Stimulated activated naive CD8-positive, alpha-beta T cell treated with anti-CD3 and anti-CD28 coated beads, Interleukin-15, amount 100 ng/mL, for 72 hours (primary cell): ENCODE measurements around the gene PROC.

Experiments used
- ATAC-seq: fragments of 150-1000 bp; cut with Tn5 transposase; 2 replicates; pipeline ENCODE4 v1.10.0; 2021; ENCODE audit warnings: mild to moderate bottlenecking, moderate library complexity
- DNase-seq, 2 donors: peaks; one replicate each; pipeline ENCODE4 v3.0.0; 2021 to 2022
- H3K27ac Mint-ChIP-seq, 2 donors: one replicate each; pipeline ENCODE4 v1.8.0; 2022; ENCODE audit warnings: mild to moderate bottlenecking in 2 of 2, mixed read lengths in 2 of 2, moderate library complexity in 2 of 2
- H3K27me3 Mint-ChIP-seq: one replicate; pipeline ENCODE4 v1.8.0; 2022; ENCODE audit warnings: mixed read lengths
- H3K4me1 Mint-ChIP-seq: one replicate; pipeline ENCODE4 v1.8.0; 2022; ENCODE audit warnings: mild to moderate bottlenecking, mixed read lengths
- H3K4me3 Mint-ChIP-seq, 2 donors: one replicate each; pipeline ENCODE4 v1.8.0; 2022; ENCODE audit warnings: mild to moderate bottlenecking in 2 of 2, mixed read lengths in 2 of 2, moderate library complexity in 1 of 2
- H3K9me3 Mint-ChIP-seq, 2 donors: one replicate each; pipeline ENCODE4 v1.8.0; 2022; ENCODE audit warnings: mixed read lengths in 2 of 2

The PROC gene

GRCh38 chr2:127417406-127417805, 821 bp upstream of the PROC start:
- no peak for DNase-seq
- Mint-ChIP-seq H3K4me1 (peaks cover 26% of the 10 kb centered on the region), H3K27me3 (peaks cover 41% of the 10 kb centered on the region), H3K27ac (no peak overlapping the region), H3K9me3 (peaks cover 0 to 10% of the 10 kb centered on the region in 2 donors), H3K4me3 (peak overlapping the region in 1 of 2 donors; percentile 47)
- no peak for ATAC-seq

GRCh38 chr2:127419112-127419430, 844 bp downstream of the PROC start:
- ATAC-seq (no peak), DNase-seq (no peak)
- H3K27ac Mint-ChIP-seq, result no peak overlapping the region
- H3K4me3 Mint-ChIP-seq, result no peak overlapping the region
- H3K9me3 Mint-ChIP-seq, result no peaks in the 10 kb centered on the region
- H3K27me3 Mint-ChIP-seq, result peaks cover 43% of the 10 kb centered on the region
- peaks cover 43% of the 10 kb centered on the region for H3K4me1 Mint-ChIP-seq

- Mint-ChIP-seq H3K4me1 (peaks cover 45% of the 10 kb centered on the region), H3K9me3 (no peaks in the 10 kb centered on the region), H3K27me3 (peaks cover 43% of the 10 kb centered on the region), H3K27ac (no peak overlapping the region), H3K4me3 (no peak overlapping the region)
- ATAC-seq (no peak), DNase-seq (no peak)
Observed at GRCh38 chr2:127419448-127420038, 1.3 kb downstream of the PROC start.

- H3K9me3 Mint-ChIP-seq, result no peaks in the 10 kb centered on the region
- DNase-seq, result no peak
- no peak for ATAC-seq
- H3K4me3 Mint-ChIP-seq, result no peak overlapping the region
- H3K4me1 Mint-ChIP-seq, result peaks cover 45% of the 10 kb centered on the region
- H3K27ac Mint-ChIP-seq, result no peak overlapping the region
- peaks cover 46% of the 10 kb centered on the region for H3K27me3 Mint-ChIP-seq
Observed at GRCh38 chr2:127420039-127420864, 2.0 kb downstream of the PROC start.

- no peak overlapping the region for H3K4me3 Mint-ChIP-seq
- ATAC-seq (no peak), DNase-seq (no peak)
- no peak overlapping the region for H3K27ac Mint-ChIP-seq
- no peaks in the 10 kb centered on the region for H3K9me3 Mint-ChIP-seq
- peaks cover 55% of the 10 kb centered on the region for H3K27me3 Mint-ChIP-seq
- H3K4me1 Mint-ChIP-seq, result peaks cover 37% of the 10 kb centered on the region
Observed at GRCh38 chr2:127421116-127421800, 3.0 kb downstream of the PROC start.

GRCh38 chr2:127421871-127422558, 3.8 kb downstream of the PROC start:
- peaks cover 30% of the 10 kb centered on the region for H3K4me1 Mint-ChIP-seq
- peak overlapping the region; percentile 52 to 65 for H3K4me3 Mint-ChIP-seq
- peaks cover 55% of the 10 kb centered on the region for H3K27me3 Mint-ChIP-seq
- H3K27ac Mint-ChIP-seq, result no peak overlapping the region
- H3K9me3 Mint-ChIP-seq, result no peaks in the 10 kb centered on the region
- DNase-seq (no peak), ATAC-seq (no peak)

GRCh38 chr2:127422559-127423477, 4.6 kb downstream of the PROC start:
- H3K4me1 Mint-ChIP-seq, result peaks cover 22% of the 10 kb centered on the region
- H3K9me3 Mint-ChIP-seq, result no peaks in the 10 kb centered on the region
- peak; percentile 53 for ATAC-seq
- H3K27me3 Mint-ChIP-seq, result peaks cover 55% of the 10 kb centered on the region
- DNase-seq, result no peak
- H3K27ac Mint-ChIP-seq, result no peak overlapping the region
- peak overlapping the region; percentile 64 to 72 for H3K4me3 Mint-ChIP-seq

GRCh38 chr2:127423478-127423843, 5.2 kb downstream of the PROC start:
- H3K4me3 Mint-ChIP-seq, result peak overlapping the region; percentile 12 to 70
- peak; percentile 44 for ATAC-seq
- H3K4me1 Mint-ChIP-seq, result peaks cover 22% of the 10 kb centered on the region
- H3K27ac Mint-ChIP-seq, result no peak overlapping the region
- H3K9me3 Mint-ChIP-seq, result no peaks in the 10 kb centered on the region
- peaks cover 55% of the 10 kb centered on the region for H3K27me3 Mint-ChIP-seq
- DNase-seq, result no peak

- ATAC-seq, result no peak
- Mint-ChIP-seq H3K4me3 (peak overlapping the region; percentile 12 to 70), H3K27ac (no peak overlapping the region), H3K4me1 (peaks cover 22% of the 10 kb centered on the region), H3K27me3 (peaks cover 55% of the 10 kb centered on the region), H3K9me3 (no peaks in the 10 kb centered on the region)
- no peak for DNase-seq
Observed at GRCh38 chr2:127423880-127424279, 5.7 kb downstream of the PROC start.

- no peak overlapping the region for H3K4me3 Mint-ChIP-seq
- no peak overlapping the region for H3K27ac Mint-ChIP-seq
- DNase-seq (no peak), ATAC-seq (no peak)
- H3K4me1 Mint-ChIP-seq, result peaks cover 22% of the 10 kb centered on the region
- peaks cover 55% of the 10 kb centered on the region for H3K27me3 Mint-ChIP-seq
- no peaks in the 10 kb centered on the region for H3K9me3 Mint-ChIP-seq
Observed at GRCh38 chr2:127424598-127425520, 6.6 kb downstream of the PROC start.

- no peak for ATAC-seq
- Mint-ChIP-seq H3K9me3 (no peaks in the 10 kb centered on the region), H3K4me1 (peaks cover 22% of the 10 kb centered on the region), H3K27me3 (peaks cover 54% of the 10 kb centered on the region), H3K27ac (no peak overlapping the region), H3K4me3 (no peak overlapping the region)
- no peak for DNase-seq
Observed at GRCh38 chr2:127425540-127426490, 7.6 kb downstream of the PROC start.

- DNase-seq (no peak), ATAC-seq (no peak)
- H3K4me3 Mint-ChIP-seq, result no peak overlapping the region
- peaks cover 22% of the 10 kb centered on the region for H3K4me1 Mint-ChIP-seq
- no peak overlapping the region for H3K27ac Mint-ChIP-seq
- peaks cover 45% of the 10 kb centered on the region for H3K27me3 Mint-ChIP-seq
- H3K9me3 Mint-ChIP-seq, result no peaks in the 10 kb centered on the region
Observed at GRCh38 chr2:127426501-127427354, 8.5 kb downstream of the PROC start.
